H9 (cell line): Measurements from ENCODE around the gene TBC1D2. TPM values are rescaled to one million over a fixed set of nuclear protein-coding genes. Genes with fewer than 3 reads are reported as not detected.

Source experiments
- DNase-seq: peaks from one replicate; pipeline ENCODE4 v3.0.0-alpha.2; 2017
- H2AFZ ChIP-seq: one replicate; pipeline ENCODE4 v1.6.1; 2013; ENCODE audit warnings: mild to moderate bottlenecking, low read length, control low read depth, moderate library complexity
- H2AK5ac ChIP-seq: 2 replicates; pipeline ENCODE4 v1.6.1; 2013; ENCODE audit warnings: low read length, control low read depth, mixed read lengths; ENCODE audit not compliant: insufficient read length
- H2BK120ac ChIP-seq: one replicate; pipeline ENCODE4 v1.6.1; 2013; ENCODE audit warnings: low read depth, mild to moderate bottlenecking, low read length, control low read depth, inconsistent platforms; ENCODE audit not compliant: poor library complexity, severe bottlenecking
- H2BK12ac ChIP-seq: 2 replicates; pipeline ENCODE4 v1.6.1; 2013; ENCODE audit warnings: low read length, control low read depth, mixed read lengths, low read depth; ENCODE audit not compliant: insufficient read length
- H2BK15ac ChIP-seq: 2 replicates; pipeline ENCODE4 v1.6.1; 2013; ENCODE audit warnings: low read depth, low read length, control low read depth
- H2BK20ac ChIP-seq: one replicate; pipeline ENCODE4 v1.6.1; 2013; ENCODE audit warnings: low read depth, mild to moderate bottlenecking, low read length, control low read depth, inconsistent platforms; ENCODE audit not compliant: poor library complexity, severe bottlenecking
- H2BK5ac ChIP-seq: 2 replicates; pipeline ENCODE4 v1.6.1; 2013; ENCODE audit warnings: low read length, control low read depth, mixed read lengths; ENCODE audit not compliant: insufficient read length
- H3K14ac ChIP-seq: 2 replicates; pipeline ENCODE4 v1.6.1; 2013; ENCODE audit warnings: low read length, control low read depth; ENCODE audit not compliant: insufficient read depth
- H3K18ac ChIP-seq: 2 replicates; pipeline ENCODE4 v1.6.1; 2013; ENCODE audit warnings: low read depth, mild to moderate bottlenecking, mixed read lengths, low read length, control low read depth; ENCODE audit not compliant: insufficient read length
- H3K23ac ChIP-seq: 2 replicates; pipeline ENCODE4 v1.6.1; 2013; ENCODE audit warnings: low read length, control low read depth, mixed read lengths, low read depth; ENCODE audit not compliant: insufficient read length
- H3K23me2 ChIP-seq: 2 replicates; pipeline ENCODE4 v1.6.1; 2013; ENCODE audit warnings: low read depth, mild to moderate bottlenecking, mixed read lengths, low read length, control low read depth; ENCODE audit not compliant: insufficient read length, poor library complexity, severe bottlenecking
- H3K27ac ChIP-seq: 2 replicates; pipeline ENCODE4 v1.5.1; 2013; ENCODE audit warnings: low read length, control low read depth, mixed read lengths, low read depth; ENCODE audit not compliant: insufficient read length
- H3K27me3 ChIP-seq: 2 replicates; pipeline ENCODE4 v1.6.1; 2013; ENCODE audit warnings: low read length, control low read depth, inconsistent platforms; ENCODE audit not compliant: insufficient read depth
- H3K4ac ChIP-seq: 2 replicates; pipeline ENCODE4 v1.6.1; 2013; ENCODE audit warnings: low read depth, mild to moderate bottlenecking, control low read depth, inconsistent platforms, low read length, moderate library complexity
- H3K4me1 ChIP-seq: 2 replicates; pipeline ENCODE4 v1.6.1; 2013; ENCODE audit warnings: low read length, control low read depth, inconsistent platforms; ENCODE audit not compliant: insufficient read depth
- H3K4me2 ChIP-seq: 2 replicates; pipeline ENCODE4 v1.6.1; 2013; ENCODE audit warnings: low read length, control low read depth, mixed read lengths; ENCODE audit not compliant: insufficient read length, insufficient read depth
- H3K56ac ChIP-seq: 2 replicates; pipeline ENCODE4 v1.6.1; 2013; ENCODE audit warnings: low read depth, mild to moderate bottlenecking, mixed read lengths, low read length, control low read depth; ENCODE audit not compliant: insufficient read length
- H3K79me1 ChIP-seq: 2 replicates; pipeline ENCODE4 v1.6.1; 2013; ENCODE audit warnings: low read depth, mild to moderate bottlenecking, moderate library complexity, low read length, control low read depth, inconsistent platforms; ENCODE audit not compliant: insufficient read depth, poor library complexity, severe bottlenecking
- H3K79me2 ChIP-seq: 2 replicates; pipeline ENCODE4 v1.6.1; 2013; ENCODE audit warnings: low read length, control low read depth, inconsistent platforms; ENCODE audit not compliant: insufficient read depth
- H3K9ac ChIP-seq: 2 replicates; pipeline ENCODE4 v1.6.1; 2013; ENCODE audit warnings: low read length, control low read depth, mixed read lengths; ENCODE audit not compliant: insufficient read length; ENCODE audit errors: extremely low read depth
- H3K9me3 ChIP-seq: one replicate; pipeline ENCODE4 v1.6.1; 2013; ENCODE audit warnings: low read depth, low read length, inconsistent platforms; ENCODE audit not compliant: control insufficient read depth
- H3T11ph ChIP-seq: one replicate; pipeline ENCODE4 v1.6.1; 2013; ENCODE audit warnings: mild to moderate bottlenecking, low read length, control low read depth, inconsistent platforms
- H4K20me1 ChIP-seq: one replicate; pipeline ENCODE4 v1.6.1; 2013; ENCODE audit not compliant: control insufficient read depth, insufficient read length, insufficient read depth
- H4K5ac ChIP-seq: 2 replicates; pipeline ENCODE4 v1.6.1; 2013; ENCODE audit warnings: low read depth, mild to moderate bottlenecking, mixed read lengths, low read length, control low read depth; ENCODE audit not compliant: insufficient read length
- H4K8ac ChIP-seq: replicated peaks from 2 replicates; pipeline ENCODE4 v1.6.1; 2013; ENCODE audit warnings: low read length, control low read depth, mixed read lengths, low read depth; ENCODE audit not compliant: insufficient read length
- H4K91ac ChIP-seq: 2 replicates; pipeline ENCODE4 v1.6.1; 2013; ENCODE audit warnings: low read depth, mild to moderate bottlenecking, moderate library complexity, mixed read lengths, low read length, control low read depth; ENCODE audit not compliant: insufficient read length
- H3K27ac Mint-ChIP-seq, 3 experiments: 2 replicates in 2 of 3; 3 replicates in 1 of 3; pipeline ENCODE4 v1.8.0; 2020 to 2021; ENCODE audit warnings: mixed read lengths in 3 of 3, mild to moderate bottlenecking in 1 of 3, moderate library complexity in 1 of 3
- H3K27me3 Mint-ChIP-seq: 2 replicates; pipeline ENCODE4 v1.8.0; 2021; ENCODE audit warnings: low read depth, mild to moderate bottlenecking, moderate library complexity, mixed read lengths
- H3K36me3 Mint-ChIP-seq, 3 experiments: 2 replicates in 2 of 3; 3 replicates in 1 of 3; pipeline ENCODE4 v1.8.0; 2020 to 2021; ENCODE audit warnings: low read depth in 3 of 3, mixed read lengths in 3 of 3; ENCODE audit not compliant: insufficient read depth in 1 of 3
- H3K4me1 Mint-ChIP-seq, 2 experiments: 2 replicates each; pipeline ENCODE4 v1.8.0; 2020; ENCODE audit warnings: mixed read lengths in 2 of 2
- H3K4me3 Mint-ChIP-seq, 2 experiments: 2 replicates in 1 of 2; 3 replicates in 1 of 2; pipeline ENCODE4 v1.8.0; 2020 to 2021; ENCODE audit warnings: mild to moderate bottlenecking in 2 of 2, mixed read lengths in 2 of 2, moderate library complexity in 1 of 2
- H3K9me3 Mint-ChIP-seq, 2 experiments: 2 replicates in 1 of 2; 3 replicates in 1 of 2; pipeline ENCODE4 v1.8.0; 2020; ENCODE audit warnings: mild to moderate bottlenecking in 2 of 2, mixed read lengths in 2 of 2, moderate library complexity in 1 of 2
- whole genome bisulfite sequencing: extraction: QIAGEN DNeasy Blood & Tissue Kit; methylation state at CpG from one replicate; pipeline ENCODE4 v1.1.7; 2013; ENCODE audit warnings: missing lambda C conversion rate, low lambda C conversion rate, mixed read lengths; ENCODE audit not compliant: insufficient read length; ENCODE audit errors: extremely low coverage; 5-methylcytosine and 5-hydroxymethylcytosine counted together
- total RNA-seq: library from RNA; stranded (reverse); gene quantifications from 2 replicates; pipeline ENCODE4 v1.2.1, GENCODE V29; 2021
- TF ChIP-seq, protein P1 (sequence below): fragments of 200-600 bp; sonication (generic); conservative IDR thresholded peaks from 3 replicates; pipeline ENCODE4 v1.8.0; 2021; ENCODE audit warnings: antibody characterized with exemption, mild to moderate bottlenecking

Gene TBC1D2
- total RNA-seq, 1 experiment from 2014 or later: 2.9 TPM

DNA sequence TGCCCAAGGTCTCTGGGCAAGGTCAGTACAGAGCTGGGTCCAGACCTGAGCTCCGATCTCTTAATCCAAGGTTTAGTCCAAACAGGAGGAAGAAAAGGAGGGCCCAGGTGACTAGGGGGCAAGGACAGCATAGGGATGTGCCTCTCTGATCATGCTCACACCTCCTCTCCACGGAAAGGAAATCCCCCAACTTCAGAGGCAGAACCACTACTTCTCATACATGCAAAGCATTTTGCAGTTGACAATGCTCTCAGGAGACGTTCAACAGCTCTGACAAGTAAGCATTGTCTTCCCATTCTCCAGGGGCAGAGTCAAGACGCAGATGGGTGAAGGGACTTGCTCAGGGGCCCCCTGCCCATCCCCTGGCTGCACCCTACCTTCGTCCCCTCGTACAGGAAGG is 54.3 kb downstream of the TBC1D2 start:
- no peak overlapping the region for H4K5ac ChIP-seq
- Mint-ChIP-seq H3K27me3 (no peaks in the 10 kb centered on the region), H3K4me1 (peaks cover 19 to 24% of the 10 kb centered on the region in 2 experiments), H3K36me3 (peaks cover 0 to 3% (median 0%) of the 10 kb centered on the region in 3 experiments; a peak in 2 of 7 replicates), H3K4me3 (no peak overlapping the region; a peak in 1 of 5 replicates), H3K27ac (no peak overlapping the region; a peak in 1 of 7 replicates), H3K9me3 (no peaks in the 10 kb centered on the region)
- no peak overlapping the region for H4K8ac ChIP-seq
- no peak overlapping the region for H2BK15ac ChIP-seq
- H3K79me2 ChIP-seq: no peaks in the 10 kb centered on the region
- H3K9me3 ChIP-seq: no peaks in the 10 kb centered on the region
- H2AFZ ChIP-seq: no peak overlapping the region
- H3K14ac ChIP-seq: no peak overlapping the region
- no peaks in the 10 kb centered on the region for H3K79me1 ChIP-seq
- H2BK20ac ChIP-seq: no peak overlapping the region
- no peak overlapping the region for H3K4ac ChIP-seq
- DNase-seq: no peak
- H3K27ac ChIP-seq: no peak overlapping the region
- no peak overlapping the region for H3K23ac ChIP-seq
- no peak overlapping the region for H2BK120ac ChIP-seq
- TF ChIP-seq, protein P1, sequence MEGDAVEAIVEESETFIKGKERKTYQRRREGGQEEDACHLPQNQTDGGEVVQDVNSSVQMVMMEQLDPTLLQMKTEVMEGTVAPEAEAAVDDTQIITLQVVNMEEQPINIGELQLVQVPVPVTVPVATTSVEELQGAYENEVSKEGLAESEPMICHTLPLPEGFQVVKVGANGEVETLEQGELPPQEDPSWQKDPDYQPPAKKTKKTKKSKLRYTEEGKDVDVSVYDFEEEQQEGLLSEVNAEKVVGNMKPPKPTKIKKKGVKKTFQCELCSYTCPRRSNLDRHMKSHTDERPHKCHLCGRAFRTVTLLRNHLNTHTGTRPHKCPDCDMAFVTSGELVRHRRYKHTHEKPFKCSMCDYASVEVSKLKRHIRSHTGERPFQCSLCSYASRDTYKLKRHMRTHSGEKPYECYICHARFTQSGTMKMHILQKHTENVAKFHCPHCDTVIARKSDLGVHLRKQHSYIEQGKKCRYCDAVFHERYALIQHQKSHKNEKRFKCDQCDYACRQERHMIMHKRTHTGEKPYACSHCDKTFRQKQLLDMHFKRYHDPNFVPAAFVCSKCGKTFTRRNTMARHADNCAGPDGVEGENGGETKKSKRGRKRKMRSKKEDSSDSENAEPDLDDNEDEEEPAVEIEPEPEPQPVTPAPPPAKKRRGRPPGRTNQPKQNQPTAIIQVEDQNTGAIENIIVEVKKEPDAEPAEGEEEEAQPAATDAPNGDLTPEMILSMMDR: no peak
- H2BK12ac ChIP-seq: no peak overlapping the region
- no peak overlapping the region for H3K56ac ChIP-seq
- H3K18ac ChIP-seq: no peak overlapping the region
- H3K23me2 ChIP-seq: no peaks in the 10 kb centered on the region
- H2BK5ac ChIP-seq: no peak overlapping the region
- no peak overlapping the region for H3K9ac ChIP-seq
- H2AK5ac ChIP-seq: no peak overlapping the region
- H3K4me1 ChIP-seq: peaks cover 8% of the 10 kb centered on the region; the same call in 1 of the 2 replicates
- no peak overlapping the region for H3T11ph ChIP-seq
- H4K20me1 ChIP-seq: no peaks in the 10 kb centered on the region
- no peak overlapping the region for H4K91ac ChIP-seq
- no peaks in the 10 kb centered on the region for H3K27me3 ChIP-seq
- no peak overlapping the region for H3K4me2 ChIP-seq
- no CpG with 5 or more reads among the region's 6 CpGs for WGBS
